ENCODE results near the gene AUTS2. TPM values are rescaled to one million over a fixed set of nuclear protein-coding genes. Genes with fewer than 3 reads are reported as not detected.
"Not testable (repeated sequence)": the region's sequence is repeated elsewhere in the genome, so short reads cannot be mapped to it uniquely, and the experiment has no call there.

AUTS2 gene
- total RNA-seq, 3 donors from 2014 or later = 31.5 to 94.3 (median 81.3) TPM

DNA sequence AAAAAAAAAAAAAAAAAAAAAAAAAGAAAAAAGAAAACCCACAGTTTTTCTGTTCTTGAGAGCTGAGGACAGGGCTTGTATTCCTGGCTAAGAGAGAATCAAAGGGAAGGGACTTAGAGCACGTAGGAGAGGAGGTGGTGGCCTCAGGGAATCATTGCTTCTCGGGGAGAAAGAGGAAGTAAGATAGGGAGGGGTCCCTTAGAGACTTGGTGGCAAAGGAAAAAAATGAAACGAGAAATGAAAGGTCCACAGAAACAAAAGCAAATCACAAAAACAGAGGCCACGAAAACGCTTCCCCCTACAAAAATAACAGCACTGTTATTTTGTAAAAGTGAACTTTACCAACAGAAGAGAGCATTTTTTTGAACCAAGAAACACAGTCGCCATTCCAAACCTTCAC, 1210.6 kb downstream of the AUTS2 start:
- Histone ChIP-seq H3K27ac (no peak overlapping the region), H3K36me3 (no peaks in the 10 kb centered on the region), H3K4me3 (no peak overlapping the region), H3K9me3 (no peaks in the 10 kb centered on the region), H3K27me3 (no peaks in the 10 kb centered on the region), H3K4me1 (no peaks in the 10 kb centered on the region)
- no peak for DNase-seq (ENCODE audit: low spot score in 2 of 2)
- intact Hi-C loops (cut with DNase I; ENCODE audit: low total_unique reads) = no loop called here
- TF ChIP-seq POLR2A (IDR thresholded peaks at IDR 0.05) (no peak), CTCF (IDR thresholded peaks at IDR 0.05) (no peak)

- no peak for DNase-seq (ENCODE audit: low spot score in 2 of 2)
- intact Hi-C loops (cut with DNase I; ENCODE audit: low total_unique reads) = no loop called here
- TF ChIP-seq POLR2AphosphoS5 (IDR thresholded peaks at IDR 0.05) (no peak), POLR2A (IDR thresholded peaks at IDR 0.05) (no peak), CTCF (IDR thresholded peaks at IDR 0.05) (no peak)
- no peak overlapping the region for H3K27ac ChIP-seq
- H3K4me1 ChIP-seq = no peaks in the 10 kb centered on the region
- H3K36me3 ChIP-seq = no peaks in the 10 kb centered on the region
- H3K27me3 ChIP-seq = no peaks in the 10 kb centered on the region
- H3K4me3 ChIP-seq = no peak overlapping the region
- H3K9me3 ChIP-seq = no peaks in the 10 kb centered on the region
Measured at GRCh38 chr7:70810558-70811139, 1212.4 kb downstream of the AUTS2 start.

- Histone ChIP-seq H3K9me3 (peaks cover under 1 to 4% of the 10 kb centered on the region in 2 donors), H3K4me3 (no peak overlapping the region), H3K4me1 (no peaks in the 10 kb centered on the region), H3K27me3 (no peaks in the 10 kb centered on the region), H3K27ac (no peak overlapping the region), H3K36me3 (no peaks in the 10 kb centered on the region)
- TF ChIP-seq POLR2AphosphoS5 (IDR thresholded peaks at IDR 0.05) (no peak), CTCF (IDR thresholded peaks at IDR 0.05) (no peak), POLR2A (IDR thresholded peaks at IDR 0.05) (no peak)
- DNase-seq (ENCODE audit: low spot score in 2 of 2) = no peak
- intact Hi-C loops (cut with DNase I; ENCODE audit: low total_unique reads) = no loop called here
Measured at GRCh38 chr7:70812511-70812910, 1214.2 kb downstream of the AUTS2 start.

GRCh38 chr7:70822490-70822889, 1224.2 kb downstream of the AUTS2 start:
- peaks cover 4 to 11% of the 10 kb centered on the region in 2 donors for H3K9me3 ChIP-seq
- DNase-seq (ENCODE audit: low spot score in 2 of 2); H3K4me1 ChIP-seq; H3K36me3 ChIP-seq; intact Hi-C loops (cut with DNase I; ENCODE audit: low total_unique reads); H3K27me3 ChIP-seq; H3K27ac ChIP-seq; H3K4me3 ChIP-seq: not testable (repeated sequence)

DNA sequence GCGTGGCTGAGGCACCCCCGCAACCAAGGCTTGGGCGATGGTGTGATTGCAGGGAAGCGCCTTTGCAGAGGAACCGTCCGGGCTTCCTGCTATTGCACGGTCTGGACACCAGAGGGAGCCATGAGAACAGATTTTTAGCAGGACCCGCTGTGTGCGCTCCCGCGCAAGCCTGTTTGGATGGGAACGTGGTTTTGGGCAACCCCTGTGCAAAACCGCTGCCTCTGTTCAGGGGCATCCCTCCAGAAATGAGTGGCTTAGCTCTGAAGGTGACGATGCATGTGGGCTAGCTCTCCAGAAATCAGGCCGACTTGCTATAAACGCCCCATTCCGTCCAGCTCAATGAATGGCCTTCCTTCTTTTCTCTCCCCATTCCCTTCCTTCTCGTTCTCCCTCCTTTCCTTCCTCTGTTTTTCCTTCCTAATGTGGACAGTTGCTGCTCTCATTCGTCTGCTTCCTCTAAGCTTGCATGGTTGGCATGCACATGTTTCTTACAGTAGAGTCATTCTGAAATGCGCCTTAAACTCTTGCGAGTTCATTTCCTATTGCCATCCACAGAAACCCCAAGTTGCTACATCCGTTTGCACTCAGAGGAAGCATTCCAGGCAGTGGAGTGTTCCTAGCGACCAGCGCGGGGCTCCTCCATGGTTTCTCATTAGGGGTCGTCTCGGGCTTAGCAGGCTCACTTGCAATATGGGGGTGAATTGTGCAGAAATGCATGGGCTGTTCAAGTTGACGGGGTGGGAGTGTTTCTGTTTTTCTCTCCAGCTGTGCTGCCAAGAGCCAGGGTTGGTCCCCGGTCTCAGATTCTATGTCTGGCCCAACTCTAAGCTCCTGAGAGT, 1231.2 kb downstream of the AUTS2 start:
- H3K36me3 ChIP-seq = no peaks in the 10 kb centered on the region
- H3K27ac ChIP-seq = no peak overlapping the region
- peaks cover 0 to 7% of the 10 kb centered on the region in 2 donors for H3K27me3 ChIP-seq
- TF ChIP-seq POLR2A (IDR thresholded peaks at IDR 0.05) (no peak), POLR2AphosphoS5 (IDR thresholded peaks at IDR 0.05) (no peak), CTCF (IDR thresholded peaks at IDR 0.05) (peak; percentile 59 to 84 (median 66))
- peak; percentile 32 to 63 for DNase-seq (ENCODE audit: low spot score in 2 of 2)
- intact Hi-C loops (cut with DNase I; ENCODE audit: low total_unique reads) = no loop called here
- H3K9me3 ChIP-seq = no peaks in the 10 kb centered on the region
- H3K4me3 ChIP-seq = peak overlapping the region in 2 of 3 donors; percentile 4 to 51
- H3K4me1 ChIP-seq = peaks cover 0 to 5% of the 10 kb centered on the region in 2 donors

Data from breast epithelium (tissue), 4 donors.